ENCODE data around the gene ETNK1. TPM values are rescaled to one million over a fixed set of nuclear protein-coding genes. Genes with fewer than 3 reads are reported as not detected.

The ETNK1 gene
- total and polyA plus RNA-seq, 2 experiments from 2014 or later = 20.0 to 34.0 TPM

GRCh38 chr12:22657538-22657937 lies 32.6 kb downstream of the ETNK1 start:
- H3K4me2 ChIP-seq (ENCODE audit: unreplicated experiment) = no peak overlapping the region
- no peak overlapping the region for H2AFZ ChIP-seq
- no peaks in the 10 kb centered on the region for H3K9me2 ChIP-seq (ENCODE audit: insufficient read depth)
- H3K9ac ChIP-seq = no peak overlapping the region
- H3K36me3 ChIP-seq (ENCODE audit: low read depth) = 0 out of 2 replicates have a peak, but pooled peaks cover 5% of the 10 kb centered on the region
- H3K27me3 ChIP-seq (replicated peaks; ENCODE audit: insufficient read depth) = no peaks in the 10 kb centered on the region
- no peak overlapping the region for H3K4me3 ChIP-seq
- no peaks in the 10 kb centered on the region for H4K20me1 ChIP-seq (ENCODE audit: insufficient read depth)
- H3K79me2 ChIP-seq (ENCODE audit: insufficient read depth) = peaks cover 52% of the 10 kb centered on the region
- DNase-seq = peak; percentile 38
- H3F3A ChIP-seq (ENCODE audit: insufficient read depth) = peaks cover 20% of the 10 kb centered on the region; the same call in 1 of the 2 replicates
- TF ChIP-seq EZH2 (IDR thresholded peaks at IDR 0.05; ENCODE audit: insufficient read depth, poor library complexity, severe bottlenecking) = no peak
- TF ChIP-seq EZH2phosphoT487 (IDR thresholded peaks at IDR 0.05; ENCODE audit: insufficient read depth, low read depth) = no peak
- 0 out of 2 replicates have a peak overlapping the region, but pooled peaks have one; percentile 6 for H3K27ac ChIP-seq
- WGBS, 2 experiments (ENCODE audit: low coverage in 1 of 2, low lambda C conversion rate in 2 of 2, missing lambda C conversion rate in 2 of 2) = 93 to 100% methylated on average over 1 of the region's 1 CpG
- in situ Hi-C loops (cut with MboI) = no loop called here
- peaks cover 30% of the 10 kb centered on the region for H3K4me1 ChIP-seq (ENCODE audit: insufficient read depth)
- no peaks in the 10 kb centered on the region for H3K9me3 ChIP-seq (ENCODE audit: low read depth)

GRCh38 chr12:22658214-22658613 lies 33.2 kb downstream of the ETNK1 start:
- H3K4me1 ChIP-seq (ENCODE audit: insufficient read depth) = peaks cover 24% of the 10 kb centered on the region
- H2AFZ ChIP-seq = no peak overlapping the region
- H3K4me2 ChIP-seq (ENCODE audit: unreplicated experiment) = no peak overlapping the region
- no peaks in the 10 kb centered on the region for H3K27me3 ChIP-seq (replicated peaks; ENCODE audit: insufficient read depth)
- H4K20me1 ChIP-seq (ENCODE audit: insufficient read depth) = no peaks in the 10 kb centered on the region
- peak; percentile 77 for DNase-seq
- 45 to 47% methylated on average over 2 of the region's 2 CpGs for WGBS, 2 experiments (ENCODE audit: low coverage in 1 of 2, low lambda C conversion rate in 2 of 2, missing lambda C conversion rate in 2 of 2)
- 0 out of 2 replicates have a peak, but pooled peaks cover 5% of the 10 kb centered on the region for H3K36me3 ChIP-seq (ENCODE audit: low read depth)
- H3K9me2 ChIP-seq (ENCODE audit: insufficient read depth) = no peaks in the 10 kb centered on the region
- H3K27ac ChIP-seq = 0 out of 2 replicates have a peak overlapping the region, but pooled peaks have one; percentile 6
- H3K79me2 ChIP-seq (ENCODE audit: insufficient read depth) = peaks cover 45% of the 10 kb centered on the region
- H3K4me3 ChIP-seq = no peak overlapping the region
- H3K9ac ChIP-seq = no peak overlapping the region
- peaks cover 13% of the 10 kb centered on the region; the same call in 1 of the 2 replicates for H3F3A ChIP-seq (ENCODE audit: insufficient read depth)
- H3K9me3 ChIP-seq (ENCODE audit: low read depth) = no peaks in the 10 kb centered on the region
- in situ Hi-C loops (cut with MboI) = no loop called here
- no peak for TF ChIP-seq EZH2 (IDR thresholded peaks at IDR 0.05; ENCODE audit: insufficient read depth, poor library complexity, severe bottlenecking)
- TF ChIP-seq EZH2phosphoT487 (IDR thresholded peaks at IDR 0.05; ENCODE audit: insufficient read depth, low read depth) = no peak

GRCh38 chr12:22662356-22662755 lies 37.4 kb downstream of the ETNK1 start:
- H3K9me2 ChIP-seq (ENCODE audit: insufficient read depth) = no peaks in the 10 kb centered on the region; the same call in 1 of the 2 replicates
- 0 out of 2 replicates have a peak, but pooled peaks cover 5% of the 10 kb centered on the region for H3K36me3 ChIP-seq (ENCODE audit: low read depth)
- H2AFZ ChIP-seq = no peak overlapping the region
- no peaks in the 10 kb centered on the region for H3K27me3 ChIP-seq (replicated peaks; ENCODE audit: insufficient read depth)
- no peaks in the 10 kb centered on the region for H4K20me1 ChIP-seq (ENCODE audit: insufficient read depth)
- in situ Hi-C loops (cut with MboI) = no loop called here
- no peaks in the 10 kb centered on the region for H3K9me3 ChIP-seq (ENCODE audit: low read depth)
- no peak overlapping the region for H3K4me2 ChIP-seq (ENCODE audit: unreplicated experiment)
- no peak overlapping the region for H3K27ac ChIP-seq
- H3K79me2 ChIP-seq (ENCODE audit: insufficient read depth) = peaks cover 11% of the 10 kb centered on the region; the same call in 1 of the 2 replicates
- H3K4me1 ChIP-seq (ENCODE audit: insufficient read depth) = peaks cover 13% of the 10 kb centered on the region
- 0 out of 2 replicates have a peak, but pooled peaks cover 7% of the 10 kb centered on the region for H3F3A ChIP-seq (ENCODE audit: insufficient read depth)
- TF ChIP-seq EZH2phosphoT487 (IDR thresholded peaks at IDR 0.05; ENCODE audit: insufficient read depth, low read depth) (no peak), EZH2 (IDR thresholded peaks at IDR 0.05; ENCODE audit: insufficient read depth, poor library complexity, severe bottlenecking) (no peak)
- WGBS, 2 experiments (ENCODE audit: low coverage in 1 of 2, low lambda C conversion rate in 2 of 2, missing lambda C conversion rate in 2 of 2) = 100% methylated on average over 1 of the region's 1 CpG
- H3K9ac ChIP-seq = no peak overlapping the region
- DNase-seq = no peak
- no peak overlapping the region for H3K4me3 ChIP-seq

GRCh38 chr12:22665476-22665875 lies 40.5 kb downstream of the ETNK1 start:
- Histone ChIP-seq H4K20me1 (ENCODE audit: insufficient read depth) (no peaks in the 10 kb centered on the region), H3K27me3 (replicated peaks; ENCODE audit: insufficient read depth) (no peaks in the 10 kb centered on the region), H3K79me2 (ENCODE audit: insufficient read depth) (no peaks in the 10 kb centered on the region), H3K36me3 (ENCODE audit: low read depth) (0 out of 2 replicates have a peak, but pooled peaks cover 5% of the 10 kb centered on the region), H3K9ac (no peak overlapping the region), H3K4me1 (ENCODE audit: insufficient read depth) (no peaks in the 10 kb centered on the region), H3F3A (ENCODE audit: insufficient read depth) (no peaks in the 10 kb centered on the region), H3K9me3 (ENCODE audit: low read depth) (no peaks in the 10 kb centered on the region), H3K27ac (no peak overlapping the region), H2AFZ (no peak overlapping the region), H3K4me3 (no peak overlapping the region), H3K4me2 (ENCODE audit: unreplicated experiment) (no peak overlapping the region), H3K9me2 (ENCODE audit: insufficient read depth) (no peaks in the 10 kb centered on the region; the same call in 1 of the 2 replicates)
- DNase-seq = no peak
- TF ChIP-seq EZH2 (IDR thresholded peaks at IDR 0.05; ENCODE audit: insufficient read depth, poor library complexity, severe bottlenecking) = no peak
- no peak for TF ChIP-seq EZH2phosphoT487 (IDR thresholded peaks at IDR 0.05; ENCODE audit: insufficient read depth, low read depth)
- in situ Hi-C loops (cut with MboI) = no loop called here

Data from GM23248 (cell line).